HCT116 (cell line): Measurements from ENCODE around the gene TGDS. TPM values are rescaled to one million over a fixed set of nuclear protein-coding genes. Genes with fewer than 3 reads are reported as not detected.

Experiments
- ATAC-seq: fragments of 200-7000 bp; cut with Tn5 transposase; 2 replicates; pipeline ENCODE4 v1.9.1; 2020; ENCODE audit warnings: mild to moderate bottlenecking, moderate library complexity
- BruUV-seq: library from RNA; stranded (reverse); fragments of 400-500 nt; replicated peaks from 2 replicates; lab custom pipeline; 2021; lab: Mats Ljungman, UMichigan
- CTCF ChIA-PET: fragments of 300-600 bp; sonication (Branson Sonifier 250); formaldehyde crosslinking; loops from one replicate; lab custom pipeline; 2021; ENCODE audit warnings: antibody characterized with exemption; lab: Charles Lee
- POLR2A ChIA-PET: fragments of 300-600, 350-600 bp; sonication (Branson Sonifier 250); formaldehyde crosslinking; loops from one replicate; lab custom pipeline; 2021; ENCODE audit warnings: antibody characterized with exemption; lab: Charles Lee
- RAD21 ChIA-PET, 2 experiments: fragments of 300-600 bp; sonication (Branson Sonifier 250); formaldehyde crosslinking; loops; one replicate each; lab custom pipeline; 2023; ENCODE audit warnings: low total read pairs in 2 of 2; ENCODE audit not compliant: uncharacterized antibody in 2 of 2, unreplicated experiment in 2 of 2, low non-redundant PET in 1 of 2; lab: Charles Lee
- DNase-seq: peaks from one replicate; pipeline ENCODE4 v3.0.0-alpha.2; 2010; ENCODE audit warnings: low read depth, low spot score
- H2AFZ ChIP-seq: fragments of 200-600 bp; shearing (Covaris generic), sonication (generic); 2 replicates; pipeline ENCODE4 v1.6.1; 2017; ENCODE audit warnings: low read depth, mixed run types, mixed read lengths, antibody characterized with exemption, low read length; ENCODE audit not compliant: poor library complexity, severe bottlenecking
- H3K27ac ChIP-seq: 2 replicates; pipeline ENCODE4 v1.5.1; 2012; ENCODE audit warnings: low read depth, low read length
- H3K27me3 ChIP-seq: fragments of 200-600 bp; sonication (generic); 2 replicates; pipeline ENCODE4 v1.6.1; 2016; ENCODE audit warnings: mixed run types, low read length, mixed read lengths; ENCODE audit not compliant: insufficient read depth
- H3K36me3 ChIP-seq, 2 experiments: fragments of 200-500 bp in 1 of 2; fragments of 200-600 bp in 1 of 2; sonication (Bioruptor generic) in 1 of 2; sonication (generic) in 1 of 2; 2 replicates each; pipeline versions ENCODE4 v1.5.1 to v1.6.1; 2014 to 2016; ENCODE audit warnings: low read length in 2 of 2, inconsistent platforms in 1 of 2, mixed read lengths in 1 of 2, mixed run types in 1 of 2; ENCODE audit not compliant: insufficient read depth in 2 of 2, control insufficient read depth in 1 of 2
- H3K4me1 ChIP-seq, 2 experiments: fragments of 200-600 bp in 1 of 2; sonication (generic) in 1 of 2; 2 replicates each; pipeline versions ENCODE4 v1.5.1 to v1.6.1; 2012 to 2017; ENCODE audit warnings: low read length in 2 of 2, inconsistent platforms in 1 of 2, mild to moderate bottlenecking in 1 of 2, mixed read lengths in 1 of 2, mixed run types in 1 of 2, moderate library complexity in 1 of 2; ENCODE audit not compliant: insufficient read depth in 2 of 2, control insufficient read depth in 1 of 2
- H3K4me2 ChIP-seq: fragments of 200-600 bp; sonication (generic); 2 replicates; pipeline ENCODE4 v1.6.1; 2017; ENCODE audit warnings: mixed run types, low read length, mixed read lengths
- H3K4me3 ChIP-seq, 2 experiments: fragments of 200-600 bp in 1 of 2; sonication (generic) in 1 of 2; replicated peaks in 1 of 2; 2 replicates each; pipeline ENCODE4 v1.5.1; 2011 to 2016; ENCODE audit warnings: low read length in 2 of 2, control low read depth in 1 of 2, low read depth in 1 of 2, mild to moderate bottlenecking in 1 of 2, mixed read lengths in 1 of 2, mixed run types in 1 of 2
- H3K79me2 ChIP-seq: fragments of 200-600 bp; sonication (generic); 2 replicates; pipeline ENCODE4 v1.6.1; 2017; ENCODE audit warnings: mild to moderate bottlenecking, mixed run types, low read length, moderate library complexity, mixed read lengths; ENCODE audit not compliant: insufficient read depth
- H3K9ac ChIP-seq: fragments of 200-600 bp; sonication (generic); 2 replicates; pipeline ENCODE4 v1.6.1; 2016; ENCODE audit warnings: low read length, mixed read lengths
- H3K9me2 ChIP-seq: fragments of 200-600 bp; sonication (generic), shearing (Covaris generic); 2 replicates; pipeline ENCODE4 v1.6.1; 2017; ENCODE audit warnings: mixed run types, mild to moderate bottlenecking, moderate library complexity; ENCODE audit not compliant: insufficient read depth
- H3K9me3 ChIP-seq, 2 experiments: fragments of 200-500 bp in 1 of 2; fragments of 200-600 bp in 1 of 2; sonication (Bioruptor generic) in 1 of 2; sonication (generic) in 1 of 2; 2 replicates each; pipeline ENCODE4 v1.6.1; 2014 to 2017; ENCODE audit warnings: low read length in 2 of 2, mixed read lengths in 2 of 2, inconsistent platforms in 1 of 2, low read depth in 1 of 2, mild to moderate bottlenecking in 1 of 2, mixed run types in 1 of 2, moderate library complexity in 1 of 2; ENCODE audit not compliant: control insufficient read depth in 1 of 2, insufficient read depth in 1 of 2
- H4K20me1 ChIP-seq: fragments of 200-600 bp; sonication (generic), shearing (Covaris generic); 2 replicates; pipeline ENCODE4 v1.6.1; 2017; ENCODE audit warnings: mixed run types, mild to moderate bottlenecking, moderate library complexity; ENCODE audit not compliant: insufficient read depth
- ATF3 ChIP-seq: IDR thresholded peaks from 2 replicates; pipeline ENCODE4 v1.6.1; 2012
- CBX3 ChIP-seq: IDR thresholded peaks from 2 replicates; pipeline ENCODE4 v1.6.1; 2012; ENCODE audit warnings: low read depth
- CEBPB ChIP-seq: IDR thresholded peaks from 2 replicates; pipeline ENCODE4 v1.6.1; 2012; ENCODE audit warnings: low read depth
- CTCF ChIP-seq, 3 experiments: fragments of 200-600 bp in 1 of 3; sonication (generic) in 1 of 3; IDR thresholded peaks in 2 of 3; conservative IDR thresholded peaks in 1 of 3; 2 replicates each; pipeline ENCODE4 v1.5.1; 2012 to 2017; ENCODE audit warnings: low read depth in 2 of 3, low read length in 2 of 3, antibody characterized with exemption in 1 of 3, borderline replicate concordance in 1 of 3, control low read depth in 1 of 3, mild to moderate bottlenecking in 1 of 3, mixed read lengths in 1 of 3, mixed run types in 1 of 3, moderate library complexity in 1 of 3; ENCODE audit not compliant: insufficient read depth in 1 of 3
- ELF1 ChIP-seq: IDR thresholded peaks from 2 replicates; pipeline ENCODE4 v1.6.1; 2012; ENCODE audit warnings: low read depth, borderline replicate concordance
- EZH2phosphoT487 ChIP-seq: fragments of 200-600 bp; IDR thresholded peaks from 2 replicates; pipeline ENCODE4 v1.6.1; 2018; ENCODE audit warnings: antibody characterized with exemption, borderline replicate concordance
- MAX ChIP-seq: IDR thresholded peaks from 2 replicates; pipeline ENCODE4 v1.6.1; 2012
- POLR2A ChIP-seq: IDR thresholded peaks from 2 replicates; pipeline ENCODE4 v1.7.0; 2011; ENCODE audit warnings: borderline replicate concordance; ENCODE audit not compliant: insufficient read depth, insufficient read length; ENCODE audit errors: extremely low read depth
- RAD21 ChIP-seq: IDR thresholded peaks from 2 replicates; pipeline ENCODE4 v1.6.1; 2012; ENCODE audit warnings: low read depth, mild to moderate bottlenecking
- SIN3A ChIP-seq: IDR thresholded peaks from 2 replicates; pipeline ENCODE4 v1.6.1; 2012; ENCODE audit warnings: low read depth
- ZNF274 ChIP-seq: fragments of 200-500 bp; sonication (Bioruptor generic); IDR thresholded peaks from 2 replicates; pipeline ENCODE4 v1.6.1; 2014; ENCODE audit warnings: mild to moderate bottlenecking, low read depth, low read length, inconsistent platforms
- intact Hi-C: fragments of 100-400 bp; cut with micrococcal nuclease; formaldehyde crosslinking; loops from 2 replicates; pipeline ENCODE4 v1.10.0; 2022
- total RNA-seq: library from RNA; stranded (reverse); gene quantifications from one replicate; pipeline ENCODE4 v1.2.1, GENCODE V29; 2021; ENCODE audit not compliant: unreplicated experiment
- TF ChIP-seq, protein P1 (sequence below): IDR thresholded peaks from 2 replicates; pipeline ENCODE4 v1.6.1; 2011; ENCODE audit warnings: mild to moderate bottlenecking, low read length, moderate library complexity; ENCODE audit not compliant: insufficient replicate concordance; ENCODE audit errors: extremely low read depth

Gene TGDS
- total RNA-seq, 1 experiment from 2014 or later: 16.9 TPM

- peaks cover 31 to 36% of the 10 kb centered on the region in 2 experiments for H3K36me3 ChIP-seq
- no peaks in the 10 kb centered on the region for H3K27me3 ChIP-seq
- H2AFZ ChIP-seq: no peak overlapping the region
- intact Hi-C loops: no loop called here
- peaks cover 66% of the 10 kb centered on the region for H3K79me2 ChIP-seq
- no peak overlapping the region for H3K4me2 ChIP-seq
- TF ChIP-seq CTCF (IDR thresholded peaks at IDR 0.05 in 2 of 3, conservative IDR thresholded peaks at IDR 0.05 in 1 of 3; ENCODE audit: borderline replicate concordance in 1 of 3, insufficient read depth in 1 of 3, low read depth in 2 of 3, low read length in 2 of 3) (no peak), SIN3A (no peak), POLR2A (no peak), ZNF274 (no peak), ATF3 (no peak), CBX3 (no peak), EZH2phosphoT487 (no peak), ELF1 (no peak), CEBPB (no peak), RAD21 (no peak), MAX (no peak)
- TF ChIP-seq, protein P1, sequence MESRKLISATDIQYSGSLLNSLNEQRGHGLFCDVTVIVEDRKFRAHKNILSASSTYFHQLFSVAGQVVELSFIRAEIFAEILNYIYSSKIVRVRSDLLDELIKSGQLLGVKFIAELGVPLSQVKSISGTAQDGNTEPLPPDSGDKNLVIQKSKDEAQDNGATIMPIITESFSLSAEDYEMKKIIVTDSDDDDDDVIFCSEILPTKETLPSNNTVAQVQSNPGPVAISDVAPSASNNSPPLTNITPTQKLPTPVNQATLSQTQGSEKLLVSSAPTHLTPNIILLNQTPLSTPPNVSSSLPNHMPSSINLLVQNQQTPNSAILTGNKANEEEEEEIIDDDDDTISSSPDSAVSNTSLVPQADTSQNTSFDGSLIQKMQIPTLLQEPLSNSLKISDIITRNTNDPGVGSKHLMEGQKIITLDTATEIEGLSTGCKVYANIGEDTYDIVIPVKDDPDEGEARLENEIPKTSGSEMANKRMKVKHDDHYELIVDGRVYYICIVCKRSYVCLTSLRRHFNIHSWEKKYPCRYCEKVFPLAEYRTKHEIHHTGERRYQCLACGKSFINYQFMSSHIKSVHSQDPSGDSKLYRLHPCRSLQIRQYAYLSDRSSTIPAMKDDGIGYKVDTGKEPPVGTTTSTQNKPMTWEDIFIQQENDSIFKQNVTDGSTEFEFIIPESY: no peak
- ChIA-PET RAD21 (no interaction called here), CTCF (no interaction called here), POLR2A (interaction anchor here (2.0 kb wide), 1 partner anchor 10 kb away, joined by 7 read pairs; the partner anchor contains the start of gene TGDS)
- DNase-seq (no peak), ATAC-seq (no peak)
- no peaks in the 10 kb centered on the region; the same call in 1 of the 2 replicates for H4K20me1 ChIP-seq
- H3K27ac ChIP-seq: no peak overlapping the region
- no TSS peak for BruUV-seq
- H3K9me3 ChIP-seq: no peaks in the 10 kb centered on the region
- H3K9ac ChIP-seq: no peak overlapping the region
- no peak overlapping the region for H3K4me3 ChIP-seq
- H3K4me1 ChIP-seq: no peaks in the 10 kb centered on the region
- H3K9me2 ChIP-seq: no peaks in the 10 kb centered on the region
These were observed 9.6 kb downstream of the TGDS start for GRCh38 chr13:94586371-94586770.
